Activated CD8-positive, alpha-beta memory T cell treated with anti-CD3 and anti-CD28 coated beads for 48 hours (primary cell): ENCODE results near the gene ST14.
A peak's percentile ranks its signal among the peaks of the same experiment; 100 is the strongest.

ENCODE experiments used
- DNase-seq, 3 experiments: peaks; one replicate each; pipeline ENCODE4 v3.0.0-alpha.2; 2020; ENCODE audit warnings: low read depth in 2 of 3, low spot score in 2 of 3

The ST14 gene

GRCh38 chr11:130208241-130209127, 48.9 kb downstream of the ST14 start:
- no peak for DNase-seq

- no peak for DNase-seq
These were observed 49.7 kb downstream of the ST14 start for GRCh38 chr11:130209128-130209932.

GRCh38 chr11:130209954-130210854, 50.6 kb downstream of the ST14 start:
- no peak for DNase-seq

- no peak for DNase-seq
These were observed 51.6 kb downstream of the ST14 start for GRCh38 chr11:130211144-130211543.

GRCh38 chr11:130211781-130212401, 52.3 kb downstream of the ST14 start:
- no peak for DNase-seq

GRCh38 chr11:130212431-130212961, 52.9 kb downstream of the ST14 start:
- DNase-seq, result no peak

DNA sequence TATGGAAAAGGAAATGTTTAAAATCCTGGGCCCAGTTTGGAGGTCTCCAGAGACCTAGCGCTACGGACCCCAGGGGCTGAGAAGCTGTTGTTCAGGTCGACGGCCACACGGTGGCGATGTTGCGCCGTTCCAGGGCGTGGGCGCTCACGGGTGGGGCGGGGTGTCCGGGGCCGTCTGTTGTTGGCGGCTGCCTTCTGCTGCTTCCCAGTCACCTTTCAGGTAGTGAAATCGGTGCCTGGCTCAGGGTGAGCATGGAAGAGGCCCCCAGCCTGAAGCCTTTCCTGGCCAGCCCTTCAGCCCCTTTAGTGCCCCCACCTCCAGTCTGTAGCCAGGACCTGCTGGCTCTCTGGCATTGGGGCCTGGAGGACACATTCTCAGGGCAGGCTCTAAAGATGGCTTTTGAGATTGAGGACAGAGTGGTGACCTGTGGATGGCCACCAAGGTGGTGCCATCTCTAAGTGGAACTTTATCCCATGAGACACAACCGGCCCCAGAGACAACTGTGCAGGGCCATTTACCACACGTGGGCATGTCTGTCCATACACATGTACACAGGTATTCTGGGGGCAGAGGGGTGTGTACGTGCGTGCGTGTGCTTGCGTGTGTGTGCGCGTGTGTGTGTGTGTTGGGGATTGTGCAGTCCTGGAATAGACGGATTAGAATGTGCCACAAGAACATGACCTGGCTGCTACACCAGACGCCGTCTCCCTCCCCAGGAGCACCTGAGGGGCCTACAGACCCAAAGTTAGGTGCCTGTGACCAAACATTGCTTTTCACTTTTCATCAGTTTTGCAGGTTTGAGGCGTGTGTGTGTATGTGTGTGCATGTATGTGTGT, 53.8 kb downstream of the ST14 start:
- DNase-seq, result peak; percentile 31 to 70 (median 68)

GRCh38 chr11:130213979-130214281, 54.3 kb downstream of the ST14 start:
- no peak for DNase-seq

- no peak for DNase-seq
These were observed 55.4 kb downstream of the ST14 start for GRCh38 chr11:130214861-130215530.

DNA sequence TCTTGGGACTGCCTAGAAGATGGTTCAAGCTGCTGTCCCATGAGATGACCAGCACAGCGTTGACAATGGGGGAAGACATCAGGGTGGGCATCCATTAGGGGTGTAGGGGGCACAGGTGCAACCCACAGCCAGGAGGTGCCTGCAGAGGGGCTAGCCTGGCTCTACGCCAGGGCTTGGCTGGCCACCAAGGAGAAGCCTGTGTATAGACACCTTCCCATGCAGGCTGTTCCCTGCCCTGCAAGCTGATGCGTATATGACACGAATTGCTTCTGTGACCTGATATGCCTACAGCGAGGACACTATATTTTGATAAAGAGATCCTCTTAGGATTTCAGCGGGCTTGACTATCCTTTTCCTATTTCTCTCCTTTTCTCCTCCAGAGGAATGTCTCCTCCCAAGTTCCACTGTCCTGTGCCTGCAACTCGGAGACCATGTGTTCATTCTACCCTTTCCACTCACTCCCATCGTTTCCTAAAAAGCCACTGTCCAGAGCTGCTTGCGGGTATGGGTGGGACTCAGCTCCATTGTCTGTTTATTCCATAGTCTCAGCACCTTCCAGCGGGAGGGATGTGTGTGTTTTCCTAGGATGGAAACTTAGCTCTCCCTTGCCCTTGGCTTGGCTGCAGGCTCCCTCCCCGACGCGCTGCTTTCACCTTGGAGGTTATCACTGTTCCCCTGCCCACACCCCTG, 56.1 kb downstream of the ST14 start:
- no peak for DNase-seq

GRCh38 chr11:130216221-130216550, 56.6 kb downstream of the ST14 start:
- DNase-seq, result no peak

DNA sequence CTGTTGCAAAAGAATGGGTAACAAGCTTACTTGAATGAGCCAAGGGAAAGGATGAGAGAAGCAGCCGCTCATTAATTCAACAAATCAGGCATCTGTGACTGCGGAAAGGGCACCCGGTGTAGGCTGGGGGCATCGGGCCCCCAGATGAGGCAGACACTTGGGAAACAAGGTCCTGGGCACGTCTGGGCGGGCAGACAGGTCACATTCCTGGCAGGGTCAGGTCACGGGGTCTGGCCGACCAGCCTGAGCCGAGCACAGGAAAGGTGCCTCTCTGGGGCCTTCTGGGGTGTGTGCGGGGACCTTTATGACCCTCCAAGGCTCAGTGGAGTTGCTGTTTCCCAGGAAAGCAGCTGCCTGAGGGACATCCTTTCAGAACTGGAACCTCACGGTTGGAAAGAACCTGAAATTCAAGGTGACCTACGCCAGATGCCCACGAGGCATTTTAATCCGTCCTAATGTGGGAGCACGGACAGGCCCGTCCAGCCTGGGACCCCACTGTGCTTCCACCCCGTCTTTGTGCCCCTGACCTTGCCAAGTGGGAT, 57.1 kb downstream of the ST14 start:
- no peak for DNase-seq

- no peak for DNase-seq
These were observed 57.8 kb downstream of the ST14 start for GRCh38 chr11:130217133-130218031.

GRCh38 chr11:130218501-130219070, 59.0 kb downstream of the ST14 start:
- no peak for DNase-seq

- no peak for DNase-seq
These were observed 59.6 kb downstream of the ST14 start for GRCh38 chr11:130219148-130219547.

GRCh38 chr11:130220311-130221035, 60.9 kb downstream of the ST14 start:
- DNase-seq, result no peak
